ENCODE data around the gene KRTAP5-6.
"Not testable (repeated sequence)": the region's sequence is repeated elsewhere in the genome, so short reads cannot be mapped to it uniquely, and the experiment has no call there.

KRTAP5-6 gene

GRCh38 chr11:1670905-1671371 is 26.1 kb upstream of the KRTAP5-6 start:
- Mint-ChIP-seq H3K27ac (peak overlapping the region; percentile 20), H3K4me1 (ENCODE audit: low read depth) (no peaks in the 10 kb centered on the region), H3K27me3 (ENCODE audit: low read depth) (peaks cover 37% of the 10 kb centered on the region), H3K9me3 (no peaks in the 10 kb centered on the region), H3K4me3 (no peak overlapping the region), H3K36me3 (ENCODE audit: low read depth) (no peaks in the 10 kb centered on the region)

DNA sequence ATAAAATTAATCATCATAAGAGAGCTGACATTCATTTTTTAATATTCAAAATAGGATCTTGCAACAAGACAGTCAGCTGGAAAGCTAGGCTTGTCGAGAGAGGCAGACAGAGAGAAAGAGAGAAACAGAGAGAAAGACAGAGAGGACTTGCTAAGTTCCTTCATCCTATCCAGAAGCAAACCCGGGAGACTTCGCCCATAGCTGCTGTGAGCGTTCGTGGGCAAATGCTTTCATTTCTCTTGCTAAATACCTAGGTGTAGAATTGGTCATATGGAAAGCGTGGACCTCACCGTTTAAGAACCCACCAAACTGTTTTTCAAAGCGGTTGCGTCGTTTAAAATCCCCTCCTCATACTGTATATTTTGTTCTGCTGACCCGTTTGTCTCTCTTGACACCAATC is 25.3 kb upstream of the KRTAP5-6 start:
- Mint-ChIP-seq H3K9me3 (no peaks in the 10 kb centered on the region), H3K4me3 (no peak overlapping the region), H3K4me1 (ENCODE audit: low read depth) (no peaks in the 10 kb centered on the region), H3K27me3 (ENCODE audit: low read depth) (peaks cover 42% of the 10 kb centered on the region), H3K36me3 (ENCODE audit: low read depth) (no peaks in the 10 kb centered on the region), H3K27ac (peak overlapping the region; percentile 6)

- peaks cover 46% of the 10 kb centered on the region for H3K27me3 Mint-ChIP-seq (ENCODE audit: low read depth)
- H3K27ac Mint-ChIP-seq: no peak overlapping the region
- H3K4me1 Mint-ChIP-seq (ENCODE audit: low read depth): no peaks in the 10 kb centered on the region
- no peaks in the 10 kb centered on the region for H3K36me3 Mint-ChIP-seq (ENCODE audit: low read depth)
- no peaks in the 10 kb centered on the region for H3K9me3 Mint-ChIP-seq
- no peak overlapping the region for H3K4me3 Mint-ChIP-seq
Observed at GRCh38 chr11:1672613-1673350, 24.2 kb upstream of the KRTAP5-6 start.

DNA sequence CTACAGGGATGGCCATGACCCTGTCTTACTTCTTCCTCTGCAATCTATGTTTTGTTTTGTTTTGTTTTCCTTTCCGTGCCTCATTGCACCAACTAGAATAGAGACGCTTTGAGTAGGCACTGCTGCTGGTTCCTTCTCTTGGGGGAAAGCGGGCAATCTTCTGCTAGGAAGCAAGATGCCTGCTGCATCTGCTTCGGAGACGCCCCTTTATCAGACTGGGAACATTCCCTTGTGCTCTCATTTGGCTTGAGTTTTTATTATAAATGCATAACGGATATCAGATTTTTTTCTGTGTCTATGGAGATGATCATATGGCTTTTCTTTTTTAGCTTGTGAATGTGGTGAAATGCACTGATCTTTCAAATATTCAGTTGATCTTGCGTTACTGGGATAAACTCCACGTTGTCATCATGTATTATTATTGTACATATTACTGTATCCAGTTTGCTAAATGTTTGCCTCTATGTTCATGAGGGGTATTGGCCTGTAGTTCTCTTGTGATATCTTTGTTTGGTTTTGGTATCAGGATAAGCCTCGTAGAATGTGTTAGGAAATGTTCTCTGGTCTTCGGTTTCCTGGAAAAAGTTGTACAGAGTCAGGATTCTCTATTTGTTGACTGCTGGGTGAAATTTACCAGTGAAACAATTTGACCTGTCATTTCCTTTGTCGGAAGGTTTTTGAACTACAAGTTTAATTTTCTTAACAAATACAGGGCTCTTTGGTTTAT is 23.4 kb upstream of the KRTAP5-6 start:
- H3K9me3 Mint-ChIP-seq: no peaks in the 10 kb centered on the region
- no peaks in the 10 kb centered on the region for H3K4me1 Mint-ChIP-seq (ENCODE audit: low read depth)
- no peak overlapping the region for H3K4me3 Mint-ChIP-seq
- H3K36me3 Mint-ChIP-seq (ENCODE audit: low read depth): no peaks in the 10 kb centered on the region
- no peak overlapping the region for H3K27ac Mint-ChIP-seq
- peaks cover 38% of the 10 kb centered on the region for H3K27me3 Mint-ChIP-seq (ENCODE audit: low read depth)

- no peaks in the 10 kb centered on the region for H3K36me3 Mint-ChIP-seq (ENCODE audit: low read depth)
- H3K4me3 Mint-ChIP-seq: no peak overlapping the region
- no peaks in the 10 kb centered on the region for H3K4me1 Mint-ChIP-seq (ENCODE audit: low read depth)
- H3K27ac Mint-ChIP-seq: no peak overlapping the region
- no peaks in the 10 kb centered on the region for H3K9me3 Mint-ChIP-seq
- H3K27me3 Mint-ChIP-seq (ENCODE audit: low read depth): peaks cover 32% of the 10 kb centered on the region
Observed at GRCh38 chr11:1674173-1675131, 22.5 kb upstream of the KRTAP5-6 start.

GRCh38 chr11:1675536-1676228 is 21.3 kb upstream of the KRTAP5-6 start:
- Mint-ChIP-seq H3K4me3 (no peak overlapping the region), H3K4me1 (ENCODE audit: low read depth) (no peaks in the 10 kb centered on the region), H3K27me3 (ENCODE audit: low read depth) (peaks cover 29% of the 10 kb centered on the region), H3K9me3 (no peaks in the 10 kb centered on the region), H3K27ac (no peak overlapping the region), H3K36me3 (ENCODE audit: low read depth) (no peaks in the 10 kb centered on the region)

- Mint-ChIP-seq H3K36me3 (ENCODE audit: low read depth) (no peaks in the 10 kb centered on the region), H3K4me1 (ENCODE audit: low read depth) (no peaks in the 10 kb centered on the region), H3K27me3 (ENCODE audit: low read depth) (peaks cover 29% of the 10 kb centered on the region), H3K27ac (no peak overlapping the region), H3K9me3 (no peaks in the 10 kb centered on the region), H3K4me3 (no peak overlapping the region)
Observed at GRCh38 chr11:1676229-1676740, 20.7 kb upstream of the KRTAP5-6 start.

DNA sequence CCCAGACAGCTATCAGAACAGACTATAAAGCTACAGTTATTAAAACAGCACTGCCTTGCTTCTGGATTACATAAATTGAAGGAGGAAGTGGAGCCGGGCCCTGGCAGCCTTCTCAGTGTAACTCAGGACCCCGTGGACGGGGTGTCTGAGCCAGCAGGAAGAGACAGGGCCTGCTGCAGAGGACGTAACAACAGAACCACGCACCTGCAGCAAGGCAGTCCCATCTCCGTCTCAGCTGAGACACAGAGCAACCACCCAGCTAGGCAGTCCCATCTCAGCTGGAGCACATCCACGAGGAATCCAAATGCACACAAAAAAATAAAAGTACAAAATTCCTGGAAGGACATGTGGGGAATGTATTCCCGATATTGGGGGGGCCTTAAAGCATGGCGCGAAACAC is 17.1 kb upstream of the KRTAP5-6 start:
- Mint-ChIP-seq H3K27me3 (ENCODE audit: low read depth) (peaks cover 23% of the 10 kb centered on the region), H3K36me3 (ENCODE audit: low read depth) (no peaks in the 10 kb centered on the region), H3K27ac (no peak overlapping the region), H3K9me3 (no peaks in the 10 kb centered on the region), H3K4me1 (ENCODE audit: low read depth) (no peaks in the 10 kb centered on the region), H3K4me3 (no peak overlapping the region)

DNA sequence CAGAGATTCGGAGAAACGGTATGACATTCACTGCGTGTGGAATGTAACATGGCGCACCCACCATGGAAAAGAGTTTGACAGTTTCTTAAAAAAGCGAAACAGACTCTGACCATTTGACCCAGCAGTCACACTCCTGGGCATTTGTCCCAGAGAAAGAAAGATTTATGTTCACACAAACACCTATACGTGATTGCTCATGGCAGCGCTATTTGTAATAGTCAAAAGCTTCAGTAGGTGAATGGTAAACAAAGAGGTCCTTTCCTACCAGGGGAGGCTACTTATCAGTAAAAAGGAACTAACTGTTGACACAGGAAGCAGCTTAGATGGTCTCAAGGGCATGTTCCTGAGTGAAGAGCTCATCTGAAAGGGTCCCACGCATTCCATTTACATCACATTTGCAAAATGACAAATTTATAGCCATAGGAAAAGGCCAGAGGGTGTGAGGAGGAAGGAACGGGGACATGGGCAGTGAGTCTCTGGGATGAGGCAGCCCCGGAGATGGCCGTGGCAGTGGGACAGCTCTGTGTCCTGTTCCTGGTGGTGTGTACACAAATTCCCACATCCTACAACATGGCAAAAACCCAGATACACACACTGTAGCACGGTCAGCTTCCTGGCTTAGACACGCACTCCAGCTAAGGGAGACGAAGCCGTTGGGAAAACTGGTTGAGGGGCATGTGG is 14.6 kb upstream of the KRTAP5-6 start:
- Mint-ChIP-seq H3K4me1 (ENCODE audit: low read depth) (no peaks in the 10 kb centered on the region), H3K36me3 (ENCODE audit: low read depth) (no peaks in the 10 kb centered on the region), H3K27me3 (ENCODE audit: low read depth) (peaks cover 5% of the 10 kb centered on the region), H3K4me3 (no peak overlapping the region), H3K27ac (no peak overlapping the region), H3K9me3 (no peaks in the 10 kb centered on the region)

- H3K9me3 Mint-ChIP-seq; H3K27me3 Mint-ChIP-seq (ENCODE audit: low read depth); H3K27ac Mint-ChIP-seq; H3K4me1 Mint-ChIP-seq (ENCODE audit: low read depth); H3K4me3 Mint-ChIP-seq; H3K36me3 Mint-ChIP-seq (ENCODE audit: low read depth): not testable (repeated sequence)
Observed at GRCh38 chr11:1683216-1683615, 13.8 kb upstream of the KRTAP5-6 start.

DNA sequence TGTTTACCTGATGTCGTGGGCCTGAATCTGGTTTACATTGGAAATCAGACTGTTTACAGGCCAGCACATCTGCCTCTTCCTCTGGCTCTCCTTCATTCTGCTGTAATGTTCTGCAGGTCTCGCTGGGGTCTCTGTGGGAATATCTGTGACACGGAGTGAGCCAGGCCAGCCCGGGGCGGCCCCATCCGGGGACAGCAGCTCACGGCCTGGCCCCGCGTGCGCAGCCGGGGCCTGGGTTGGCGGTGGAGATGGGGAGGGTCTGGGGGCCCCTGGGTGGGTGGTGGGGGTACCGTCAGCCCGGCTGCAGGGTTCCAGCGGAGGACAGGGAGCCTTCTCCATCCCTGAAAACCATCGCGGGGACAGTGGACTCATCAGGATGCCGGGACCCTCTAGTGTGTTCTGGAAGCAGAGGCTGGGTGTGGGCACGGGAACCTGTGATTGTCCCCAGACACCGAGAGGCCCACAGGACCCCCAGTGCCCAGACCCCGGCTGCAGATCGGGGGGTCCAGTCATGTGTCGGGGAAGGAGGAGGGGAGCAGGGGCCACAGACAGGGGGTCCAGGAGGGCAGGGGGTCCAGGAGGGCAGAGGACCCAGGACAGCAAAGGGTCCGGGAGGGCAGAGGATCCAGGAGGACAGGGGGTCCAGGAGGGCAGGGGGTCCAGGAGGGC is 13.0 kb upstream of the KRTAP5-6 start:
- H3K9me3 Mint-ChIP-seq; H3K36me3 Mint-ChIP-seq (ENCODE audit: low read depth); H3K27ac Mint-ChIP-seq; H3K4me1 Mint-ChIP-seq (ENCODE audit: low read depth); H3K4me3 Mint-ChIP-seq: not testable (repeated sequence)
- H3K27me3 Mint-ChIP-seq (ENCODE audit: low read depth): peaks cover 11% of the 10 kb centered on the region

DNA sequence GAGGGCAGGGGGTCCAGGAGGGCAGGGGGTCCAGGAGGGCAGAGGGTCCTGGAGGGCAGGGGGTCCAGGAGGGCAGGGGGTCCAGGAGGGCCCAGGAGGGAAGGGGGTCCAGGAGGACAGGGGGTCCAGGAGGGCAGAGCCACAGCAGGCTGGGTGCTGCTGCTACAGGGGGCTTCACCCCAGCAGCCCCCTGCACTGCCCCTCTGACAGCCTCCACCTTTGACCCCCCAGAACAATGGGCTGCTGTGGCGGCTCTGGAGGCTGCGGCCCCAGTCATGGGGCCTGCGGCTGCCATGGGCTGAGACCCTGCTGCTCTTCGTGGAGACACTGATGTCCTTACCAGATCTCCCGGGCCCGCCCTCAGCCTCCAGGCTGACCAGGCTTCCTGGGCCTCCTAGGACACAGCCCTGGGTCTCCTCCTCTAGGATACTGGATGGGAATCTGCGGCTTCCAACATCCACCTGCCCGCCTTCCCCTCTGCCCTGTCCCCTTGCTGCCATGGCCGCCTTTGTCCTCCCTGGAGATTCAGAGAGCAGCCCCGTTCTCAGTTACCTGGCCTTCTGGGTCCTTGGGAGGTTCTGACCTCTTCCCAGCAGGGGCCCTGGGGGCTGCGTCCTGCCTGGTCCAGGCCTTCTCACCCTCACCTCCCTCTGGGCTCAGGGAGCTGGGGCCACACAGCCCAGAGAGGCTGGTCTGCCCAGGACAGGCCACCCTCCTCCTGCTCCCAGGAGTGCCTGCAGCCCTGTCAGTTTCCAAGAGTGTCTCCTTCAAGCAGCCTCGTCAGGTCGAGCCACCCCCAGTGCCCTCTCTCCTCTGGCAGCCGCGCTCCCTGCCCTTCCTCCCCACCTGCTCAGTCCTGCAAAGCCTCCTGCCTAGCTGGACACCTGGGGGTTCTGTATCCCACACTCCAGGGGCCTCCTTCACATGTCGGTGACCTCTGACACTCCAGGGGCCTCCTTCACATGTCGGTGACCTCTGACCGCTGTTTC is 11.8 kb upstream of the KRTAP5-6 start:
- H3K4me1 Mint-ChIP-seq (ENCODE audit: low read depth); H3K4me3 Mint-ChIP-seq; H3K36me3 Mint-ChIP-seq (ENCODE audit: low read depth); H3K9me3 Mint-ChIP-seq; H3K27ac Mint-ChIP-seq: not testable (repeated sequence)
- peaks cover 17% of the 10 kb centered on the region for H3K27me3 Mint-ChIP-seq (ENCODE audit: low read depth)

Data from T-helper 1 cell treated with Interleukin-12 subunit alpha and Interleukin-12 subunit beta and Interleukin-4 antibody, amounts not matched to agents 30 μg/mL and 1 μg/mL, for 36 hours (primary cell).